Lower lobe of right lung (tissue), 2 donors: ENCODE data around the gene ERC1. TPM values are rescaled to one million over a fixed set of nuclear protein-coding genes. Genes with fewer than 3 reads are reported as not detected.

ENCODE experiments used
- ATAC-seq, 2 donors: fragments of 200-7000 bp; cut with Tn5 transposase; one replicate each; pipeline ENCODE4 v1.9.1; 2020 to 2022; ENCODE audit warnings: mild to moderate bottlenecking in 2 of 2, moderate library complexity in 2 of 2
- DNase-seq: peaks from one replicate; pipeline ENCODE4 v3.0.0-alpha.2; 2020
- H3K27ac ChIP-seq: fragments of 200-600 bp; one replicate; pipeline ENCODE4 v1.8.0; 2022
- H3K27me3 ChIP-seq: fragments of 200-600 bp; one replicate; pipeline ENCODE4 v1.8.0; 2022; ENCODE audit warnings: low read depth
- H3K36me3 ChIP-seq: fragments of 200-600 bp; one replicate; pipeline ENCODE4 v1.8.0; 2022; ENCODE audit warnings: mild to moderate bottlenecking
- H3K4me1 ChIP-seq: fragments of 200-600 bp; one replicate; pipeline ENCODE4 v1.8.0; 2022
- H3K4me3 ChIP-seq: fragments of 200-600 bp; one replicate; pipeline ENCODE4 v1.8.0; 2022; ENCODE audit warnings: mild to moderate bottlenecking
- H3K9me3 ChIP-seq: fragments of 200-600 bp; one replicate; pipeline ENCODE4 v1.8.0; 2022
- CTCF ChIP-seq: fragments of 200-600 bp; IDR thresholded peaks from one replicate; pipeline ENCODE4 v1.8.0; 2022; ENCODE audit warnings: antibody characterized with exemption, mild to moderate bottlenecking
- intact Hi-C: fragments of 100-400 bp; cut with DNase I; formaldehyde crosslinking; loops from one replicate; pipeline ENCODE4 v1.11.0; 2022
- total RNA-seq: library from RNA; stranded (reverse); fragmentation: NEBNext Ultra II Directional; extraction: Animal tissue kit (Norgen Biotek cat#: 25700); gene quantifications from one replicate; pipeline ENCODE4 v1.2.1, GENCODE V29; 2021
- donor health status: DM: no; HTN: yes; CAD: no; lungs with severe emphysema.

Gene ERC1
- total RNA-seq, 1 donor from 2014 or later = 66.3 TPM

- TF ChIP-seq CTCF = no peak
- Histone ChIP-seq H3K27ac (no peak overlapping the region), H3K36me3 (peaks cover 11% of the 10 kb centered on the region), H3K9me3 (no peaks in the 10 kb centered on the region), H3K4me1 (peaks cover 11% of the 10 kb centered on the region), H3K27me3 (no peaks in the 10 kb centered on the region), H3K4me3 (peak overlapping the region; percentile 74)
- intact Hi-C loops = no loop called here
- ATAC-seq = no peak
- DNase-seq = no peak
These were observed 42.8 kb upstream of the ERC1 start for GRCh38 chr12:948238-948637.

GRCh38 chr12:949453-950191, 41.4 kb upstream of the ERC1 start, which contains the start of gene RAD52:
TSS of gene RAD52 (minus strand) at chr12:949694. CDS start at chr12:933058, 16,636 bp downstream.
- Histone ChIP-seq H3K36me3 (no peaks in the 10 kb centered on the region), H3K9me3 (no peaks in the 10 kb centered on the region), H3K4me3 (peak within 1 kb of the TSS; percentile 74), H3K4me1 (peaks cover 11% of the 10 kb centered on the region), H3K27me3 (no peaks in the 10 kb centered on the region), H3K27ac (peak within 1 kb of the TSS; percentile 91)
- peak; percentile 96 for TF ChIP-seq CTCF
- intact Hi-C loops = no loop called here
- peak; percentile 98 for ATAC-seq
- DNase-seq = peak; percentile 99

DNA sequence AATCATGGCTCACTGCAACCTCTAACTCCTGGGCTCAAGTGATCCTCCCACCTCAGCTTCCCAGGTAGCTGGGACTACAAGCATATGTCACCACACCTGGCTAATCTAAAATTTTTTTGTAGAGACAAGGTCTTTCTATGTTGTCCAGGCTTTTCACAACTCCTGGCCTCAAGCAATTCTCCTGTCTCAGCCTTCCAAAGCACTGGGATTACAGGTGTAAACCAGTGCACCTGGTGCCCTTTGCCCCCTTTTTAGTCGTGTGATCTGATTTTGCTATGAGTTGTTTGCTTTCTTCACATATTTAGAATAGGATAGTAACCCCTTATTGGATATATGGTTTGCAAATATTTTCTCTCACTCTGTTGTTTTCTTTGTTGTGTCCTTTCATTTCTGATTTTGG, 39.8 kb upstream of the ERC1 start:
- no peaks in the 10 kb centered on the region for H3K27me3 ChIP-seq
- no peak for DNase-seq
- no peak overlapping the region for H3K4me3 ChIP-seq
- no peak for TF ChIP-seq CTCF
- H3K4me1 ChIP-seq = peaks cover 11% of the 10 kb centered on the region
- H3K36me3 ChIP-seq = no peaks in the 10 kb centered on the region
- intact Hi-C loops = no loop called here
- ATAC-seq = no peak
- no peaks in the 10 kb centered on the region for H3K9me3 ChIP-seq
- no peak overlapping the region for H3K27ac ChIP-seq

DNA sequence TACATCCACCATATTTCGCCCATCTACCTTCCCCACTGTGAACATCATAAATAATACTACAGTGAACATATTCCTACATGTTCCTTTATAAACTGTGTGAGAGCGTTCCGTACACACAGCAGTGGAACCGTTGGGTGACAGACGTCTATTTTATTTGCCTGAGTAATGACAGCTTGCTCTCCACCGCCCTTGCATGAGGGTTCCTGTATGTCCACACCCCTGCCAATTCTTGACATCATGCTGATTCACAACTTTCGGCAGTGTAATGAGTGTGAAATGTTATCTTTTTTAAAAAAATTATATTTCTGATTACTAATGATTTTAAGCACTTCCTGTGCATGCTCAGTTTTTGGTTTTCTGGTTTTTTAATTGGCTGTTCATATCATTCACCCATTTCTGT, 37.2 kb upstream of the ERC1 start:
- intact Hi-C loops = no loop called here
- no peak for DNase-seq
- no peak overlapping the region for H3K4me3 ChIP-seq
- H3K27me3 ChIP-seq = no peaks in the 10 kb centered on the region
- no peaks in the 10 kb centered on the region for H3K9me3 ChIP-seq
- peaks cover under 1% of the 10 kb centered on the region for H3K4me1 ChIP-seq
- no peaks in the 10 kb centered on the region for H3K36me3 ChIP-seq
- ATAC-seq = no peak
- no peak overlapping the region for H3K27ac ChIP-seq
- no peak for TF ChIP-seq CTCF

DNA sequence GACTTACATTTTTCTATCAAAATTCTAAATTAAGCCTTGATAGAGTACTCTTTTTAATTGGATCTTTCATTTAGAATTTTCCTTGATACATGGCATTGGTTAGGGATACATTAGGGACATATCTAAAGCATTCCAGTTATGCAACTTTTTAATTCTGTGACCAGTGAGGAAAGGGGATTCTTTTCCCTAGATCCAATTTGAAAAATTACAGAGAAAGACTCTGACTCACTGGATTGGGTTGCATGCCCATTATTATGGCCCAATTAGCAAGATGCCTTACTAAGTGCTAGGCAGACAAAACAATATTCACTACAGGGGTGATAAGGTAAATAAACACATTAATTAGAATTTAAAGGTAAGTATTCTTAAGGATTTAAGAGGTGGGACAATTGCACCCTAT, 36.3 kb upstream of the ERC1 start:
- H3K4me3 ChIP-seq = no peak overlapping the region
- no peaks in the 10 kb centered on the region for H3K36me3 ChIP-seq
- H3K27ac ChIP-seq = no peak overlapping the region
- H3K27me3 ChIP-seq = no peaks in the 10 kb centered on the region
- ATAC-seq (no peak), DNase-seq (no peak)
- intact Hi-C loops = no loop called here
- no peak for TF ChIP-seq CTCF
- H3K4me1 ChIP-seq = no peaks in the 10 kb centered on the region
- H3K9me3 ChIP-seq = no peaks in the 10 kb centered on the region
